K562 (cell line): ENCODE data around the gene TANK. TPM values are rescaled to one million over a fixed set of nuclear protein-coding genes. Genes with fewer than 3 reads are reported as not detected.
"Not testable (repeated sequence)": the region's sequence is repeated elsewhere in the genome, so short reads cannot be mapped to it uniquely, and the experiment has no call there.

ENCODE experiments used
- ATAC-seq: fragments of 200-7000 bp; cut with Tn5 transposase; 3 replicates; pipeline ENCODE4 v1.9.1; 2020; ENCODE audit warnings: moderate library complexity
- BruUV-seq: library from RNA; stranded (reverse); fragments of 400-500 nt; replicated peaks from 2 replicates; lab custom pipeline; 2021; lab: Mats Ljungman, UMichigan
- CTCF ChIA-PET: fragments of 300-600 bp; formaldehyde crosslinking; extraction: SDS; loops from one replicate; lab custom pipeline; 2021; ENCODE audit warnings: low intra/inter-chr PET ratio; lab: Yijun Ruan, JAX
- POLR2A ChIA-PET: fragments of 300-600, 350-650 bp; sonication (Branson Sonifier 250); formaldehyde crosslinking; extraction: SDS; loops from one replicate; lab custom pipeline; 2021; ENCODE audit warnings: antibody characterized with exemption, inconsistent platforms; lab: Yijun Ruan, JAX
- DNase-seq, 4 experiments: peaks; one replicate each; pipeline versions ENCODE4 v3.0.0 to v3.0.0-alpha.2; 2011 to 2018; ENCODE audit warnings: low spot score in 3 of 4, mixed read lengths in 3 of 4; ENCODE audit errors: extremely low read depth in 1 of 4
- FAIRE-seq: peaks from 2 replicates; lab custom pipeline; 2011; peaks lifted over from hg19 to GRCh38; lab: Jason Lieb, UNC
- H2AFZ ChIP-seq: 2 replicates; pipeline ENCODE4 v1.6.0; 2011; ENCODE audit warnings: low read depth, low read length, control low read depth, inconsistent platforms
- H3K27ac ChIP-seq: fragments of 200-600 bp; 3 replicates; pipeline ENCODE4 v1.8.0; 2011; ENCODE audit warnings: low read depth, mild to moderate bottlenecking, control low read depth, inconsistent platforms, low read length, moderate library complexity, mixed read lengths; ENCODE audit errors: extremely low read depth
- H3K27me3 ChIP-seq, 2 experiments: fragments of 300-600 bp in 1 of 2; 2 replicates in 1 of 2; 3 replicates in 1 of 2; pipeline versions ENCODE4 v1.6.0 to v1.8.0; 2011; ENCODE audit warnings: inconsistent platforms in 2 of 2, low read length in 2 of 2, mild to moderate bottlenecking in 1 of 2, mixed read lengths in 1 of 2, moderate library complexity in 1 of 2; ENCODE audit not compliant: control insufficient read depth in 2 of 2, insufficient read depth in 2 of 2
- H3K36me3 ChIP-seq: fragments of 300-600 bp; 3 replicates; pipeline ENCODE4 v1.8.0; 2011; ENCODE audit warnings: mild to moderate bottlenecking, low read length, inconsistent platforms; ENCODE audit not compliant: control insufficient read depth, insufficient read depth
- H3K4me1 ChIP-seq, 2 experiments: fragments of 200-600 bp in 1 of 2; replicated peaks in 1 of 2; 2 replicates in 1 of 2; 3 replicates in 1 of 2; pipeline versions ENCODE4 v1.5.1 to v1.8.0; 2011; ENCODE audit warnings: inconsistent platforms in 2 of 2, low read length in 2 of 2, mild to moderate bottlenecking in 1 of 2, mixed read lengths in 1 of 2, moderate library complexity in 1 of 2; ENCODE audit not compliant: control insufficient read depth in 2 of 2, insufficient read depth in 2 of 2
- H3K4me2 ChIP-seq: 2 replicates; pipeline ENCODE4 v1.6.1; 2011; ENCODE audit warnings: low read length, control low read depth, inconsistent platforms, mixed read lengths; ENCODE audit not compliant: insufficient read depth
- H3K4me3 ChIP-seq: fragments of 200-600 bp; sonication (generic), shearing (Covaris generic); 2 replicates; pipeline ENCODE4 v1.5.1; 2016; ENCODE audit warnings: control low read depth, inconsistent platforms
- H3K79me2 ChIP-seq: fragments of 200-600 bp; 3 replicates; pipeline ENCODE4 v1.8.0; 2011; ENCODE audit warnings: low read length, inconsistent platforms; ENCODE audit not compliant: control insufficient read depth, insufficient read depth
- H3K9ac ChIP-seq, 2 experiments: 2 replicates each; pipeline versions ENCODE4 v1.6.0 to v1.6.1; 2011; ENCODE audit warnings: low read depth in 2 of 2, low read length in 2 of 2, control low read depth in 1 of 2, inconsistent platforms in 1 of 2, mild to moderate bottlenecking in 1 of 2, mixed read lengths in 1 of 2; ENCODE audit not compliant: insufficient read depth in 1 of 2
- H3K9me1 ChIP-seq: one replicate; pipeline ENCODE4 v1.6.0; 2011; ENCODE audit warnings: inconsistent platforms, mild to moderate bottlenecking, low read length, moderate library complexity; ENCODE audit not compliant: control insufficient read depth, insufficient read depth
- H3K9me3 ChIP-seq: replicated peaks from 2 replicates; pipeline ENCODE4 v1.5.1; 2011; ENCODE audit warnings: low read depth, low read length, inconsistent platforms; ENCODE audit not compliant: control insufficient read depth, insufficient read depth
- H4K20me1 ChIP-seq: replicated peaks from 2 replicates; pipeline ENCODE4 v1.6.1; 2011; ENCODE audit warnings: low read length, inconsistent platforms, mixed read lengths; ENCODE audit not compliant: control insufficient read depth, insufficient read depth
- CEBPB ChIP-seq: fragments of 450-650 bp; IDR thresholded peaks from 2 replicates; pipeline ENCODE4 v1.6.1; 2016; ENCODE audit warnings: missing genetic modification characterization, missing compliant biosample characterization
- CEBPG ChIP-seq, 3 experiments: fragments of 200-800 bp in 1 of 3; sonication (Bioruptor generic) in 1 of 3; sonication (generic) in 1 of 3; formaldehyde crosslinking in 1 of 3; IDR thresholded peaks in 2 of 3; conservative IDR thresholded peaks in 1 of 3; 2 replicates each; pipeline versions ENCODE4 v1.6.1 to v1.8.0; 2016 to 2022; ENCODE audit warnings: missing compliant biosample characterization in 2 of 3, missing genetic modification characterization in 2 of 3, mild to moderate bottlenecking in 1 of 3, missing genetic modification reagents in 1 of 3
- HEY1 ChIP-seq: fragments of 250-450 bp; sonication (Bioruptor Pico); IDR thresholded peaks from 2 replicates; pipeline ENCODE4 v1.5.0; 2020; ENCODE audit warnings: mild to moderate bottlenecking, moderate library complexity, borderline replicate concordance
- HIVEP1 ChIP-seq: fragments of 250-450 bp; sonication (Bioruptor Pico); IDR thresholded peaks from 2 replicates; pipeline ENCODE4 v1.4.0; 2020; ENCODE audit warnings: mild to moderate bottlenecking
- MTA3 ChIP-seq: fragments of 450-650 bp; formaldehyde crosslinking; IDR thresholded peaks from 2 replicates; pipeline ENCODE4 v1.6.1; 2017; ENCODE audit warnings: mild to moderate bottlenecking, borderline replicate concordance
- PKNOX1 ChIP-seq: fragments of 450-650 bp; IDR thresholded peaks from 2 replicates; pipeline ENCODE4 v1.6.1; 2016
- TAF9B ChIP-seq: fragments of 450-650 bp; IDR thresholded peaks from 2 replicates; pipeline ENCODE4 v1.6.1; 2018; ENCODE audit warnings: mild to moderate bottlenecking; ENCODE audit not compliant: partially characterized antibody
- THRAP3 ChIP-seq: fragments of 450-650 bp; IDR thresholded peaks from 2 replicates; pipeline ENCODE4 v1.6.1; 2016; ENCODE audit warnings: mild to moderate bottlenecking, inconsistent platforms, borderline replicate concordance
- TRIM24 ChIP-seq, 2 experiments: fragments of 450-650 bp; IDR thresholded peaks; 2 replicates each; pipeline ENCODE4 v1.6.1; 2016
- ZBTB49 ChIP-seq: sonication (generic); formaldehyde crosslinking; IDR thresholded peaks from 2 replicates; pipeline ENCODE4 v1.8.0; 2022; ENCODE audit warnings: missing genetic modification reagents, mild to moderate bottlenecking, borderline replicate concordance
- ZNF146 ChIP-seq: IDR thresholded peaks from one replicate; pipeline ENCODE4 v1.6.1; 2018; ENCODE audit warnings: missing compliant biosample characterization; ENCODE audit not compliant: unreplicated experiment
- WGBS: fragments of 100-300 bp; shearing (Covaris generic); methylation state at CpG from one replicate; pipeline ENCODE4 v1.1.6; 2016; ENCODE audit warnings: low coverage, mixed read lengths; ENCODE audit not compliant: insufficient coverage; ENCODE audit errors: missing lambda C conversion rate; 5-methylcytosine and 5-hydroxymethylcytosine counted together
- in situ Hi-C: fragments of 300-500 bp; cut with MboI; formaldehyde crosslinking; loops from 4 replicates; pipeline ENCODE4 v1.15.0; 2018; ENCODE audit warnings: inconsistent platforms, mixed read lengths
- intact Hi-C: fragments of 100-400 bp; cut with micrococcal nuclease; formaldehyde crosslinking; loops from 2 replicates; pipeline ENCODE4 v1.14.2; 2022
- polyA plus RNA-seq, 8 experiments: library from polyadenylated mRNA; depleted of rRNA in 4 of 8; stranded (reverse) in 5 of 8; unstranded in 3 of 8; fragments of >200 nt; fragmentation: Nextera tagmentation in 2 of 8; fragmentation: Illumina TruSeq in 1 of 8; extraction: Ambion mirVana in 2 of 8; extraction: Trizol in 1 of 8; gene quantifications; 2 replicates each; pipeline versions ENCODE4 v1.2.1 to v1.2.3, GENCODE V29; 2011 to 2014; ENCODE audit warnings: inconsistent platforms in 1 of 8, missing spikeins in 1 of 8
- total RNA-seq, 7 experiments: library from RNA; depleted of rRNA in 6 of 7; stranded (reverse); fragments of >200 nt in 6 of 7; fragmentation: Illumina TruSeq in 2 of 7; extraction: Trizol in 2 of 7; gene quantifications; 2 replicates each; pipeline versions ENCODE4 v1.2.1 to v1.2.3, GENCODE V29; 2011 to 2021; ENCODE audit warnings: low replicate concordance in 1 of 7

Gene TANK
- total and polyA plus RNA-seq, 9 of the 15 experiments (the other 6 are each of a cell fraction or from before 2014, with no cell fraction given) = 43.0 to 91.5 (median 54.4) TPM

GRCh38 chr2:161132384-161132783 is 27.8 kb upstream of the TANK start:
- H3K36me3 ChIP-seq; DNase-seq; H2AFZ ChIP-seq; H3K27me3 ChIP-seq; H3K9me1 ChIP-seq; H4K20me1 ChIP-seq; in situ Hi-C loops; H3K4me3 ChIP-seq; H3K79me2 ChIP-seq; intact Hi-C loops; H3K9ac ChIP-seq; H3K4me1 ChIP-seq; H3K4me2 ChIP-seq; CTCF ChIA-PET; FAIRE-seq; POLR2A ChIA-PET; ATAC-seq; H3K27ac ChIP-seq; BruUV-seq; H3K9me3 ChIP-seq; TF ChIP-seq CEBPG (CRISPR knock-in tag; IDR thresholded peaks at IDR 0.05): not testable (repeated sequence)
- WGBS = 23% methylated on average over 5 of the region's 5 CpGs
- TF ChIP-seq ZNF146 (peak; percentile 93), CEBPG (tag; conservative IDR thresholded peaks at IDR 0.05 in 1 of 2, IDR thresholded peaks at IDR 0.05 in 1 of 2) (peak in 1 of 2 experiments; percentile 86; a peak in 2 of 4 replicates), CEBPB (peak; percentile 90), TRIM24 (IDR thresholded peaks at IDR 0.05) (peak in 1 of 2 experiments; percentile 6; a peak in 1 of 4 replicates)

- WGBS = 14% methylated on average over 6 of the region's 6 CpGs
- no peak for TF ChIP-seq HIVEP1 (CRISPR knock-in tag)
- no peak for TF ChIP-seq THRAP3
- TF ChIP-seq HEY1 = no peak
- no peak for TF ChIP-seq TAF9B
- no peak for TF ChIP-seq ZBTB49 (CRISPR knock-in tag)
- TF ChIP-seq MTA3 = no peak
- TF ChIP-seq PKNOX1 = no peak
Measured at GRCh38 chr2:161133366-161133765, 26.9 kb upstream of the TANK start.

More at GRCh38 chr2:161133366-161133765, 26.9 kb upstream of the TANK start:
- no peak for FAIRE-seq
- H3K79me2 ChIP-seq = no peaks in the 10 kb centered on the region
- intact Hi-C loops = no loop called here
- H3K4me1 ChIP-seq = no peaks in the 10 kb centered on the region
- BruUV-seq = no TSS peak
- H3K27ac ChIP-seq = no peak overlapping the region
- no peak overlapping the region for H3K4me2 ChIP-seq
- no peaks in the 10 kb centered on the region for H3K36me3 ChIP-seq
- no peak for DNase-seq
- H2AFZ ChIP-seq = no peak overlapping the region
- no peak overlapping the region for H3K9ac ChIP-seq
- H3K9me1 ChIP-seq = no peaks in the 10 kb centered on the region
- in situ Hi-C loops = no loop called here
- H3K4me3 ChIP-seq = no peak overlapping the region
- ATAC-seq = no peak
- POLR2A ChIA-PET = no interaction called here
- CTCF ChIA-PET = no interaction called here
- no peaks in the 10 kb centered on the region for H3K9me3 ChIP-seq
- H4K20me1 ChIP-seq = no peaks in the 10 kb centered on the region
- no peaks in the 10 kb centered on the region for H3K27me3 ChIP-seq
